ENCODE measurements around the gene AKT1.

Gene AKT1

DNA sequence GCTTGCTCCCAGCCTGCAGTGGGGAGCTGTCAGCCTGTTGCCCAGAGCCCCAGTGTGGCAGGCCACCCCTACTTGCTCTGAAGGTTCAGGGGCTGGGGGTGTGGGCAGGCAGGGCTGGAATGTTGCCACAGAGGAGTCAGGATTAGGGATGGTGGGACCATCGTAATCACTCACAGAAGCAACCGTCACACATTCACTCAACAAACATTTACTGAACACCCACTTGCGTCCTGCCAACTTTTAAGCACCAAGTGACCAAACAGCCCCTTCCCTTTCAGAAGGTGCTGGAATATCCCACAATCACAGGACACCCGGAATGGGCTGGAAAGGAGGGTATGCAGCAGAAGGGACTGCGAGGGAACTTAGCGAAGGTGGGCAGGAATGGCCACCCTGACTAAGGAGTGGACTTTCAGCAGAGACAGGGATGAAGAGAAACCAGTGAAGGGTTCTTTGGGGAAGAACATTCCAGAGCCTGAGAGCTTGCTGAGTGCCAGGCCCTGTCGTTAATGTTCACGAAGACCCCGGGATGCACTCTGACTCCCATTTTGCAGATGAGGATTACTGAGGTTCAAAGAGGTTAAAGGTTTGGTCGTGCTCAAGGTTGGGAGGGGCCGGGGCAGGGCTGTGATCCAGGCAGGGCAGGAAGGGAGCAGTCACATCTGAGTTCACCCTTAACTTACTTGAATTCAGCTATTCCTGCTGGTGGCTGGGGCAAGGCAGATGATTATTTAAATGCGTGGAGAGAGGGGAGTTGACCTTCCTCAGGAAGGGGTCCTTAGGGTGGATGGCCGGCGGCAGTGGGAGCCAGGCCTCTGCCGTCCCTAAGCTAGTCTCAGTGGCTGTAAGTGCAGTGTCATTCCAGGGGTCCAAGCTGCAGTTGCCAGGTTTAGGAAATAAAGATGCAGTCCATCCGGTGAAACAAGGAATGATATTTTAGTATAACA, 3.0 kb upstream of the AKT1 start:
- no peak for DNase-seq

DNA sequence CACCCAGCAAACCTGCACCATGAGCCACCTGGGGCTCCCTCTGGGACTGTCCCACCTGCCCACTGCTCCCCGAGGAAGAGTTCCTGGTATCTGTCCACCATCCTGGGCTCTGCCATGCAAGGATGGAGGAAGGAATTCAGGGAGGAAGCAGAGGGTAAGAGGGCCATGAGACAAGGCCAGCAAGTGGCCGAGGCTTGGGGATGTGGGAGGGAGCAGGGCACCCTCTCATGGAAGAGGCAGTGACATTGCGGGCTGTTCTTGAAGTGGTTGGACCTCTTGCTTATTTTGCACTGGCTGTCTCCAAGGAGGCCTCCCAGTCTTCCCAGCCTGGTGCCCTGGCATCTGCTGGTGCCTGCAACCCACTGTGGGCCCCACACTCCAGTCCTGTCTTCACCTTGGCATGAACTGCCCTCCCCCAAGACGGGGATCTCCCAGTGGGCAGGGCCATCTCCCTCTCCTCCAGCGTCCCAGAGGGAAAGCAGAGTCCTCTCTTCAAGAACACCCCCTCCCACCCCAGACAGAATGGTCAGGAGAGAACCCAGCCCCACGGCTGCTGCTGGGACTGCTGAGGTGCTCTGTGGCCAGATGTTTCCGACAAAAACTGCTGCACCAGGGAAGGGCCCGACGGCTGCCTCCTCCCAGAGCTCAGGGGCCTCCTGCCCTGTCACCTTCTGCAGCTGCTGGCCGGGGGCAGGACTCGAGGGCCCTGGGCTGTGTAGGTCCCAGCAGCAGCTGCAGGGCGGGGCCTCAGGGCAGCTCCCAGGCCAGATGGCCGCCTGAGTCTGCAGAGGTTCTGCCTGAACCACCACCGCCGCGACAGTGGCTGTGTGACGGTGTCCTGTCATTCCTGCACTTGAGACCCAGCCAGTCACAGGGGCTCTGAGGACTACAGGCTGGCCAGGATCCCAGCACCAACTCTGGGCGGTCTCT, 1.8 kb upstream of the AKT1 start:
- peak; percentile 15 for DNase-seq

DNA sequence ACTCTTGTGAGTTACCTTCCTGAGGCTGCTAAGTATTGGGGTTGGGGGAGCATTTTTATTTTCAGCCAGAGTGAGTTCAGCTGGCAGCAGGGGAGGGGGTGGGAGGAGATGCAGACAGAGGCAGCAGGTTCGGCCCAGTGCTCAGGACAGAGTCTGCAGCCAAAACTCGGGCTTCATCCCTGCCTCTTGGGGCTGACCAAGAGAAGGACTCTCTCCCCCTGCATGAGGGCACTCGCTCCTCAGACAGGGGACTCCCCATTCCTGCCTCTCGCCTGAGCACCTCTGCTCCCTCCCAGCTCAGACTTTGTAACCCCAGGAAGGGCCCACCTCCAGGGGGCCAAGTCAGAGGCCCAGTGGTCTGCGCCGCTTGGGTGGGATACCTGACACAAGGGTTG, 1.1 kb upstream of the AKT1 start:
- DNase-seq = no peak

DNA sequence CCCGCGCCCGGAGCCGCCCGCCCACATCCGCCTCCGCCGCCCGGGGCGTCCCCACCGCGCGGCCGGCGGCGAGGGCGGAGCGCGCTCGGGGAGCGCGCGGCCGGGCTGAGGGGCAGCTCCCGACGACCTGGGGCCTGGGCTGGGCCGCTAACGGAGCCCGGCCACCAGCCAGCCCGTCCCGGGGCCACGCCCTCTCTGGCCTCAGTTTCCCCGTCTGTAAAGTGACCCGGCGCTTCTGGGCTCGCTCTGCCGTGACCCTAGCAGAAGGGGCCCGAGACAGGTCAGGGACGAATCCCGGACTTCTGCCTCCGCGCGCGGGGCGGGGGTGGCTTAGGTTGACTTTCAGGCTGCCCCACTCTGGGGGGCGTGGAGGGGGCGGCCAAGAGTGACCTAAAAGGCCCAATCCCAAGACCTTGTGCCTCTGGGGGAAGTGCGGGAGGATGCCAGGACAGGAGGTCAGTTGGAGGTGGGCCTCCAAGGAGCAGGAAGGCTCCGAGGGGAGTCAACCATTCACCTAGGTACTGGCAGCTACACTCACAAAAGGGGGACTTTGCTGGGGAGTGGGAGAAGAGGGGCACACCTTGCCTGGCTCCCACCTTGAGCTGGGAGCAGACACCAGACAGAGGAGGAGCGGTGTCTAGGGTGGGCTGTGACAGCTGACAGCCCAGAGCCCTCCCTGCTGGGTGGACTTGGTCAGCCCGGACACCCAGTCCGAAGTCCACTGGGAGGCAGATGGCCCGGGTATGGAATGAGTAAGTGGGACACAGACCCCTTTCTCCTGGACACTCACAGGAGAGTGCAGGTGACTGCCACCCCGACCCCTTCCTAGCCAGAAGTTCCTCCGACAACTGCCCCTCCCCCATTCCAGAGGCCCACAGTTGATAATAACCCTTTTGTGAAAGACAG, 486 bp upstream of the AKT1 start:
- DNase-seq = peak; percentile 37

DNA sequence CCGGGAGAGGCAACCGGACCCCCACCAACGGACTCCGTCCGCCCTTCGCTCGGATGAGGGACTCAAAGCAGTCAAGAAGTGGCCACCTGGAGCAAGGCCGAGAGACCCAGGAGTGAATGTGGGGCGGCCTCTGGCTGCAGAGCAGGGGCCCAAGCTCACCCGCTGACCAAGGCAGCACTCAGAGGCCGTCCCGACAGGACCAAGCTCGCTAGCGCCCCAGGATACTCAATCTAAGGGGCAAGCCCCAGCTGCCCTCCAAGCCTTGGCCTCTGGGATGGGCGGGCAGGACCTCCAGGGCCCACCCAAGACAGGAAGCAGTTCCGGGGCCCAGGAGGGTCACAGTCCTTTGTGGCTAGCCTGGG, 936 bp downstream of the AKT1 start:
- DNase-seq = peak; percentile 30

DNA sequence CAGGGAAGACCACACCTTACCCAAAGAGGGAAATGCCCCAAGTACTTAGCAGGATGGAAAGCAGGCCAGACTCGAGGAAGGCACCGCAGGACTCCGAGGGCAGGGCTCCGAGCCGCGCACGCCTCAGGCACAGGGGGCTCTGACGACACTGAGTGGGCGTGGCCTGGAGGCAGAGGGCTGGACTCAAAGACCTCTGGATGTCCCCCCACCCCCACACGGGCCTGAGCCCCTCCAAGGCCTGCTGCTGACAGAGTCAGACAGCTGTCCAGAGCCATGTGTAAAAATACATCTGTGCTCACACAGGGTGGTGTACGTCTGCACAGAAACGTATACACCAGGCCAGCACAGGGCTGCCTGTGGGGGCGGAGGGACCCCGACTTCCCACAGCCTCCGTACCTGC, 1.4 kb downstream of the AKT1 start:
- DNase-seq = peak; percentile 53

DNA sequence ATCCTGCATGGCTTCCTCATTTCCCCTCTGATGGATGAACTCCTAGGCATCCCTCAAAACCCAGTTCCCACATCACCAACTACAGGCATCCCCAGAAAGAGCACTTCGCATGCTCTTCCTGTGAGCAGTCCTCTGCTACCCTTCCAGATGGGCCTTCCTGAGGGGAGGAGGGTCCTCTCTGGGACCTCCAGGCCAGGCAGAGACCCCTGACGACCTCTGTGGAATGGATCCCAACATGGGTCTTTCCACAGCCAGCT, 1.9 kb downstream of the AKT1 start:
- no peak for DNase-seq

DNA sequence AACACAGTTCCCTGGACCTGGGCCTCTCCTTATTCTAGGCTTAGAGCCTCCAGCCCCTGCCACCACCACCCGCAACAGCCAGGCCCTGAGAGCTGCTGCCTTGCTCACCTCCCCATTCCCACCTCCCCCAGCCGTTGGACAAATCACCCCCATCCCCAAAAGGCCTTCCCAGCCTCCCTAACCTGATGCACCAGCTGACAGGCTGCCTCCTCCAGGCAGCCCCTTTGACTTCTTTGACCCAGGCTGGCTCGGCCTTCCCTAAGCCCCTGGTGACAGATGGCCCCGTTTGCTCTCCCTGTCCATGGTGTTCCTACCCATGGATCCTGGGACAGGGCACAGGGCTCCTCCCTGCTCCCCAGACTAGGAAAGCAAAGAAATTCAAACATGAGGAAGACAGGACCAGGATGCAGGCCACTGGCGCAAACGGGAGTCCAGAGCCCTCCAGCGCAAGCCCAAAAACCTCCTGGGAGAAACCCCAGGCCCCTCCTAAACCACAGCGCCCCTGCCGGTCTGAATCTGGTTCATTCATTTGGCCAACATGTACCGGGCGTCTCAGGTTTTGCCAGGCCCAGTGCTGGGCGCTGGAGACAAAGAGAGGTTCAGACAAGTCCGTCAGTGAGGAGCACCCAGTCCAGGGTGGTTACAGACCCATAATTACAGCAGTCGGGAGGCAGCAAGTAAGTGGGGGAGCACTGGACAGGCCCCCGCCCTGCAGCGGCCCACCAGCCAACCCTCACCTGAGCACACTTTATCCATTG, 2.4 kb downstream of the AKT1 start:
- no peak for DNase-seq

DNA sequence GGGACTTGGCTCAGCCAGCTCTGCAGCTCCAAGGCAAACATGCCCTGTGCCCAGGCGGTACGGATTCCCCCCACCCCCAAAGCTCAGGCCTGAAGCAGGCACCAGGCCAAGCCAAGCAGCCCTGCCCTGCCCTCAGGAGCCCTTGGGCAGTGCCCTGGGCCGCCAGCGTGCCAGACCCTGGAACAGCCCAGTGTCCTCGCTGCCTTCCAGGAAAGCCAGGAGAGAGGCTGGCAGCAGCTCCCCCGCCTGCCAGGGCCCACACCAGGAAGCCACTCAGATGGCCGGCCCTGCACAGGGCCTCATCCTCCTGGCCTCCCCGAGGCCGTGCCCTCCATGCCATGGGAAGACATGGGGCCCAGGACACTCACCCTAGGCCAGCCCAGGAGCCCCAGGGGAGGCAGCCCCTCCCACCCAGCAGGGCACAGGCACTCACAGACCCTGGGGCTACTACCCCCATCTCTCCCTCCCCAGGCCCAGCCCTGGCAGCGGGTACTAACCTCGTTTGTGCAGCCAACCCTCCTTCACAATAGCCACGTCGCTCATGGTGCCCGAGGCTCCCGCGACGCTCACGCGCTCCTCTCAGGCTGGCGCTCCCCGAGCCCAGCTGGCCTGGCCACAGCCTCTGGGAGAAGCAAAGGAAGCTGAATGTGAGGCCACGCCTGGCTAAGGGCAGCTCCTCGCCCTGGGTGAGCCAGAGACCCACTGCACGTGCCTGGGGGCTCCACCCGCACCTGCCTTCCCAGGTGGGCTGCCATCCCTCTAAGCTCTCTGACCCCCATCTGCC, 3.3 kb downstream of the AKT1 start:
- DNase-seq = no peak

DNA sequence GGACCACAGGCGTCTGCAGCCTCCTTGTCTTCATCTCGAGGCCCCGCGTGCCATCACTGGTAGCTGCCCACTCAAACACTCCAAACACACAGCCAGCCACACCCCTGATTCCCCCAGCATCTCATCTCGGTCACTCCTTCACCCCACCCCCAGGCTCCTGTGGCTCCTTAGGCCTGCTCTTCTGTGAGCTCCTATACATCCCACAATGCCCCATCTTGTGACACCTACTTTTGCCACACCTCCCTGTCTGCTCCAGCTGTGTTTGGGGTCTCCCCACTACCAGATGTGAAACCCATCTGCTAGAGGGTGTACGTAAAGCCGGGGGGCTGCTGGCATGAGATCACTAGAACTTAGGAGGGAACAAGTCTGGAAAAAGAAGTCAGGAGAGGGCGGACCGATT, 4.1 kb downstream of the AKT1 start:
- DNase-seq = no peak

DNA sequence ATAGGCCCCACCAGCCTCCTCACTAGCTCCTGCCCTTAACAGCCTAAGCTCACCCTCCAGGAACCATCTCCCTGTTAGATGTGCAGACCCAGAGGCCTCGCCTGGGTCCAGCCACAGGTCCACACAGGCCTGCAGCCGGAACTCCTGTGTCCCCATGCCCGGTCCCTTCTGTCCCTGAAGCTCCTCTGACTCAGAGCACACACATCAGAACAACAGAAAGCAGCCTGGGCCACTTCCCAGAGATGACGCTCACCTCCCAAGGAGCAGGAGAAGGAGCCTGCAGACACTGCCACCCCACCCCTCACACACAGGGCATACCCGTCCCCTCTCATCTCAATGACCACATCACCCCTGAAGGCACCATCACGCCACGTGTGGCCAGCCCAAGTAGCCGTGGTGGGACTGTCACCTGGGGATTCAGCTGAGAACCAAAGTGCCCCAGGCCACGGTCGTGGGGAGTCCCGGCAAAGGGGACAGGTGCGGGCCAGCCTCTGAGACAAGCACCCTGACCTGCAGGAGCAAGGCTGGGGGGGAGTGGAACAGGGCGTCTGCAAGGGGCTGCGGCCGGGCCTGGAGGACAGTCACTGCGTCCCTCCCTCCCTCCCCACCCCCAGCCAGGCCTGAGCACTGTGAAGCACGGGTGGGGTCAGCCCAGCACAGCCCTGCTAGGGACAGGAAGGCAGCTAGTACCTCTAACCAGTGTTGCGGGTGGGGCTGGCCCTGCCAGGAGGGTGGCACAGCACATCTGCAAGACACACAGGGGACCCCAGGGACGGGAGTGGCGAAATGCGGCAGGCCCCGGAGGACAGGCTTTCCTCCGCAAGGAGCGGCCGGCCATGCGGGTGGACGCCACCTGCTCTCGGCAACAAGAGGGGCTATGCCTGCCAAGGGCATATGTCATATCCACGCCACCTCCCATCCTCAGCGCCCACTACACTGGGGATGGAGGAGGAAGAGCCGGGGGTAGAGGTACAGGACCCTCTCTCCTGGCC, 5.5 kb downstream of the AKT1 start:
- no peak for DNase-seq

DNA sequence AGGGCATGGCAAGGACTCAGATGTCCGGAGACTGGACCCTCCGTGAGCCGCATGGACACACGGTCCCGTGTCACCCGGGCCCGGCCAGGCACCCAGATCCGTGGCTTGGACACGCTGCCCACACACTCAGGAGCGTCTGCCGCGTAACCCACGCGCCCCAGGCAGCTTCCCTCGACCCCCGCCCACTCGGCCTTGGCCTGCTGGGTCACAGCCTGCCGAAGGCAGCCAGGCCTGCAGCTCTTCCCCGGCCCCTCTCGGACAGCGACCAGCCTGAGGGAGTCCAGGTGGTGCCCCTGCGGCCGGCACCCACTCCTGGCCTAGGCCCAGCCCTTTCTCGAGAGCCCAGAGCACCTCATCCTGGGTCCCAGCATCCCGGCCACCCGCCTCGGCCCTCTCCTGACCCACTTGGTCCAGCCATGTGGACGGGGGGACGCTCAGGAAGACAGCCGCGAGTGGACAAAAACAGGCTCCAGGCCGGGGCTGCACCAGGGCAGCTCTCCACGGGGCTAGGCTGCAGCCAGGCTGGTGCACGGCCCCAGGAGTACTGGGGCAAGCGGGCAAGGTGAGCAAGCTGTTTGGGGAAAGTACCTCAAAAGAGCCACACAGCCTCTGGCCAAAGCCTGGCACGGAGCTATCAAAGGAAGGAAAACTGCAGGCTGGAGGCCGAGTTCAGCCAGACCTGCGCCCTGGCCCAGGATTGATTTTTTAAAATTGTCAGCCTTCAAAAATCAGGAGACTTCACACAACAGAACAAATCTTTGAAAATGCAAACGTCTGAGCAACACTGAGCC, 6.5 kb downstream of the AKT1 start:
- DNase-seq = no peak

DNA sequence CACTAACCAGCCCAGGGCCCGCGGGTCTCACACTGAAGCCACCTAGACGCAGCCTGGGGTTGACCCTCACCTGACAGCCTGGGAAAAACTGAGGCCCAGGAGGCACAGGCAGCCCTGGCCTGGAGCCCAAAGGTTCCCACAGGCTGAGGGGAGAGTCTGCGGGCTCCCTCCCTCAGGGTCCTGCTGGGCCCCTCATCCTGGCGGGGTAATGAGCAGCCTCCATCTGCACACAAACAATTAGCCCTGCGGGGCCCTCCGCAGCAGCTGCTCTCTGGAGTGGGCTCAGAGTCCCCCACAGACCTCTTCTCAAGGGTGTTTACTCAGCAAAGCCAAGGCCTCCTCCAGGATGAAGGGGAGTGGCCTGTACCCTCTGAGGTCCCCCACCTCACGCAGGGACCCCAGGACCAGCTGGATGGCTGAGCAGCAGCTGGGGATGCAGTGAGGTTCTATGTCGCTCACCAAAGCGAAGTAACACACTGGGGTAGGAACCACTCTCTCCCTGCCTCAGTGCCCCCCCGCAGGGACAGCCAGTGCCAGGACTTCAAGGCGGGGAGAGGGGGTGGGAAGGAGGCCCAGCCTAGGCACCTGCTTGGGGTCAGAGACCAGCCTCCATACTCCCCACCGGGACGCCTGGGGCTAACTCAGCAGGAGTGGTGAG, 7.3 kb downstream of the AKT1 start:
- no peak for DNase-seq

DNA sequence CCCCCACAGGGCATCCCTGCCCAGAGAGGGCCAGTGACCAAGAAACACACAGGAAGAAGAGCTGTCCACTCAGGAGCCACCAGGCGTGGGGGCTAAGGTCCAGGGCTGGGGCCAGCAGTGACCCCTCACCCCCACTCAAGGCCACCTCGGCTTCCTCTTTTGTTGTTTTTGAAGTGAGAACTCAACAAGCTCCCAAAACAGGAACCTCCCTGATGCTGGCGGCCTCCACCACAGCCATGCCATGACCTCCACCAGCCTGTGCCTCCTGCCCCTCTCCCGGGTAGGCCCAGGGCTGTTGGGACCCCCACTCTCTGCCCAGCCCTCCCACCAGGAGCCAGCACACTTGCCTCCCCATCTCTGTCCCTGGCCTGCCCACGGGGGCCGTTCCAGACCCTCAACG, 7.8 kb downstream of the AKT1 start:
- peak; percentile 69 for DNase-seq

DNA sequence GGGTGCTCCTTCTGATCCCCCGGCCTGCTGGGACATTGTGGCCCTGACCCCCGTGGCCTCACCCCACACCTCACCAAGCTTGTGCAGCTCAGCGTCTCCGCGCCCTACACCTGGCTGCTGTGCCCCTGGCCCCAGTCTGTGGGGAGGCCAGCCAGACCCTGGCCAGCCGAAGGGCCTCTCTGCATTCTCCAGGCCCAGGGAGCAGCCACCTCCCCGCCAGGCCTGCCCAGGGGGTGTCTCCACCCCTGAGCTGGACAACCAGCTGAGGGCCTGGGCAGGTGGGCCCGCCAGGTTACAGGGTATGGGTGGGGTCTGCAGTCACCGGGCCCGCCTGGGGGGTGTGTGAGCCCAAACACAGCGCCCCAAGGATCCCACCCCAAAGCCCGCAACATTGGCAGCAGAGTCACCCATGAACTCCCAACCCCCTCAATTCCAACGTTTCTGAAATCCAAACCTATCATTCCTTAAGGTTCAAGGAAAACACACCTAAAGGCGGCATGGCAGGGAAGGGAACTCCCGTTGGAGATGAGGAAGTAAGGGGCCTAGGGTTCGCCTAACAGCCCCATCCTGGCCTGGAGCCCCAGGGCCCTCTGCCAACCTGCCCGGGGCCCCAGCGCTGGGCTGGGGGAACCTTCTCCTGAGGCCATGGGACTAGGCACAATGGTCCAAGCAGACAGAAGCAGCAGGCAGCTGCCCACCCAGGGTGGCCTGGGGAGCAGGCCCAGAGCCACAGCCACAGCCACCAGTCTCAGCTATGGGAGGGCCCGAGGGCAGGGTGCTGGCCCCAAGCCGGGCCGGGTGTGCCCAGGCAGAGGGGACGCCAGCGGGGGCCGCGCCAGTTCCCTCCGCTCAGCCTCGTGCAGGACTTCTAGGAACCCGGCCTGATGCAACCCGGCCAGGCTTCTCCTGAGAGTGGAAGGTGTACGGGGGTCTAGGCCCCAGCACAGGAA, 8.5 kb downstream of the AKT1 start:
- no peak for DNase-seq

DNA sequence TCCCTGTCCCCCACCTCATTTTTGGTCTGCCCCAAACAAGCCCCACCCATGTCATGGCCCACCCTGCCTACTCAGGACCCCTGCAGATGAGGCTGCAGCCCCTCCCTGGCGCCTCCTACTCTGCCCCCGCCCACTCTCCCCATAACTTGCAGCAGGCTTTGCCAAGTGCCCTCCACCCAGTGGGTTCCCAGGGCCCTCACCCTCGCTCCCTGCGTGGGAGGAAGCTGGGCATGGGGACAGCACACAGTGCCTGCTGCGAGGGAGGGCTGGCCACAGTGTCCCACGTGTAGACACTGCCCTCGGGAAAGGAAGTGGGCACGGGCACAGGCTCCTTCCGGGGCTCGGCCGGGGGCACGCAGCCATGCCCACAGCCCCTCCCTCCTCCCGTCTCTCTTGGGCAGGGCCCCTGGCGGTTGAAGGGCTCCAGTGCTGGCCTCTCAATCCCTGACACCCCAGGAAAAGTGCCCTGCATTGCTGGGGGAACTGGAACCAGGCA, 9.4 kb downstream of the AKT1 start:
- DNase-seq = peak; percentile 23

DNA sequence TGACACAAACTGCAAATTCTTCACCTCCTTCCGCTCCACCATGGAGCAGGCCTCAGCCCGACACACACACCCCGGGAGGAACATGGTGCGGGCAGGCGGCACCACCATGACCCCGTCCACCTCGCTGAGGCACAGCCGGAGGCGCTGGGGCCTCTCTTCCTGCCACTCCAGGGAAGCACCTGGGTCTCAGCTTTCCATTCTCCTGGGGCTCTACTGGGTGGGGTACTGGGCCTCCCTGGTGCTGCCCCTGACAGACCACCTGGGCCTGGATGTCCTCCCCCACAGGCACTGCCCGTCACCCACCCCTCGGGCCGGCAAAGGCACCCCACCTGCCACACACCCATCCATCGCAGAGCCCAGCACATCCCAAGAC, 9.9 kb downstream of the AKT1 start:
- no peak for DNase-seq

Data from inflammatory macrophage treated with lipopolysaccharide for 4 hours (primary cell).